ENCODE measurements around the gene ARMC2. TPM values are rescaled to one million over a fixed set of nuclear protein-coding genes. Genes with fewer than 3 reads are reported as not detected.

Gene ARMC2
- total and polyA plus RNA-seq, 2 of the 8 experiments (the other 6 are each of a cell fraction or from before 2014, with no cell fraction given) = 1.6 to 4.4 TPM

GRCh38 chr6:108810057-108810643, 38.1 kb upstream of the ARMC2 start (continued):
- no peak for TF ChIP-seq CHD7 (IDR thresholded peaks at IDR 0.05; ENCODE audit: insufficient replicate concordance, low read length)
- TF ChIP-seq BACH1 (IDR thresholded peaks at IDR 0.05; ENCODE audit: low read length) = no peak
- TF ChIP-seq NRF1 (IDR thresholded peaks at IDR 0.05; ENCODE audit: low read depth, low read length) = no peak
- no peak for TF ChIP-seq KDM4A (IDR thresholded peaks at IDR 0.05; ENCODE audit: low read depth, low read length, severe bottlenecking)
- no peak for TF ChIP-seq CTCF (IDR thresholded peaks at IDR 0.05; ENCODE audit: control extremely low read depth in 1 of 3, insufficient read depth in 1 of 3, low read depth in 1 of 3, low read length in 3 of 3)
- no peak for TF ChIP-seq CBX5 (IDR thresholded peaks at IDR 0.05; ENCODE audit: low read depth, low read length)
- TF ChIP-seq KDM1A (IDR thresholded peaks at IDR 0.05; ENCODE audit: borderline replicate concordance, low read length) = no peak

Data from H1 (cell line).